ENCODE measurements around the gene ZDHHC21.

Gene ZDHHC21

DNA sequence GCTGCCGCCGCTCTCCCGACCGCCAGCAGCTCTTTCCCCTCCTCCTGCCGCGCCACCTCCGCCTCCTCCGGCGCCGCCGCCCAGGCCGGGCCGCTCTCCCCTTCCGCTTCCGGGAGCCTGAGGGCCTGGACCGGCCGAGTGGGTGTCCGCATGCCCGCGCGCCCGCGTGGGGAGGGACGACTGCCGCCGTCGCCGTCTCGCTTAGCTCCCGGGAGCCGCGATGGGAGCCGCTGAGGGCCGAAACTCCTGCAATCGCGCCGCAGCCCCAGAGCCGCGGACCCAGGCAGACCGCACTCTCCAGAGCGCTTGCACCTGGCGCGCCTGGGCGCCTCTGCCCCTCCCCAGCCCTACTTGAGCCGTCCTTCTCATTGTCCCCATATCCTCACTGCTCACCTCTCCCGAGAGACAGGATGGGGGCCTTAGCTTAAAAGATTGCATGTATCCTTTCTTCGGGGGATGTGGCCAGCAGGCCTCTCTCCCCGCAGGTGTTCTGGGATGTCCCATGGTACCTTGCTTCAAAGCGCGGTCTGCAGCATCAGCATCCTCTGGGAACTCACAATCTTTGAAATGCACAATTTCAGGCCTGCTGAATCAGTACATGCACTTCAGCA, at the start of gene ZDHHC21:
ZDHHC21 (minus strand) TSS at position 182 of the 611 bp plus-strand sequence. CDS start 19,092 bp downstream, outside the sequence.
- H3K36me3 ChIP-seq (ENCODE audit: control insufficient read depth, insufficient read depth, low read length) = no peaks in the 10 kb centered on the region
- H3K9me3 ChIP-seq (ENCODE audit: control insufficient read depth, low read length) = no peaks in the 10 kb centered on the region
- peak within 1 kb of the TSS; percentile 66 for H3K4me3 ChIP-seq (ENCODE audit: low read length)
- no peaks in the 10 kb centered on the region for H3K4me1 ChIP-seq (ENCODE audit: control insufficient read depth, insufficient read depth, low read length)
- peak within 1 kb of the TSS; percentile 66 for H3K9ac ChIP-seq (ENCODE audit: low read length)
- H3K27me3 ChIP-seq (ENCODE audit: control insufficient read depth, insufficient read depth, low read length) = no peaks in the 10 kb centered on the region

DNA sequence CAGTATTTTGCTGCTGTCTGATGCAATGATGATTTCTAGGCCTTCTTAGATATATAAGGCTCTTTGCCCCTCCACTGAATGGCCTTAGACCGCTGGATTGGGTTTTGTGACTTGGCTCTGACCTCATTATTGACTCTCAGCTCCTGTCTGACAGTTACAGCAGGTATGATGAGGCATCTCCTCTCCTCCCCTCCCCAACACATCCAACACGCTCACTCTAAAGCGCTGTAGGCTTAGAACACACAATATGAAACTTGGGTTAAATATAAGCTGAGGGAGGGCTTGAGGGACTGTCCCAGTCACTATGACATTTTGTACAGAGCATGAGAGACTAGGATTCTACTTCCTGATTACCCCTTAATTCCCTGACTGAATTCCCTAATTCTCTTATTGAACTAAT, 48.1 kb upstream of the ZDHHC21 start:
- Histone ChIP-seq H3K4me1 (ENCODE audit: control insufficient read depth, insufficient read depth, low read length) (no peaks in the 10 kb centered on the region), H3K4me3 (ENCODE audit: low read length) (no peak overlapping the region), H3K9ac (ENCODE audit: low read length) (no peak overlapping the region), H3K27me3 (ENCODE audit: control insufficient read depth, insufficient read depth, low read length) (no peaks in the 10 kb centered on the region), H3K9me3 (ENCODE audit: control insufficient read depth, low read length) (no peaks in the 10 kb centered on the region), H3K36me3 (ENCODE audit: control insufficient read depth, insufficient read depth, low read length) (no peaks in the 10 kb centered on the region)

DNA sequence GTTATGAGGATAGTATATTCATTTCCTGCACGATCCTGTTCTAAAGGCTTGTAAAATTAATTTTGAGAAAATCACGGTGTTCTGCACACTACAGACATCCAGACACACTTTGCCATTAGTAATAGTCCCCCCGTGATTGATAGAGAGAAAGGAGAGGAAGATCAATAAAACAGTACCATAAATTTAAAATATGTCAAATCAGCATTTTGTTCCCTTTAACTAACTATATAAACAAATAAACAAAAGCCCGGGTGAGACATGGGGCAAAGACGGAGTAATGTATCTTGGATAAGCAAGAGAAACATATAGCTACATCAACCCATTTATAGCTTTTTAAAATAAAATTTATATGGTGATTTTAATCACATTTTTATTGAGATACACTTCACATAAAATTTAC, 39.9 kb upstream of the ZDHHC21 start:
- Histone ChIP-seq H3K4me1 (ENCODE audit: control insufficient read depth, insufficient read depth, low read length) (no peaks in the 10 kb centered on the region), H3K36me3 (ENCODE audit: control insufficient read depth, insufficient read depth, low read length) (no peaks in the 10 kb centered on the region), H3K4me3 (ENCODE audit: low read length) (no peak overlapping the region), H3K9ac (ENCODE audit: low read length) (no peak overlapping the region), H3K9me3 (ENCODE audit: control insufficient read depth, low read length) (no peaks in the 10 kb centered on the region), H3K27me3 (ENCODE audit: control insufficient read depth, insufficient read depth, low read length) (no peaks in the 10 kb centered on the region)

GRCh38 chr9:14731294-14731981, 38.2 kb upstream of the ZDHHC21 start:
- Histone ChIP-seq H3K36me3 (ENCODE audit: control insufficient read depth, insufficient read depth, low read length) (no peaks in the 10 kb centered on the region), H3K9ac (ENCODE audit: low read length) (no peak overlapping the region)

DNA sequence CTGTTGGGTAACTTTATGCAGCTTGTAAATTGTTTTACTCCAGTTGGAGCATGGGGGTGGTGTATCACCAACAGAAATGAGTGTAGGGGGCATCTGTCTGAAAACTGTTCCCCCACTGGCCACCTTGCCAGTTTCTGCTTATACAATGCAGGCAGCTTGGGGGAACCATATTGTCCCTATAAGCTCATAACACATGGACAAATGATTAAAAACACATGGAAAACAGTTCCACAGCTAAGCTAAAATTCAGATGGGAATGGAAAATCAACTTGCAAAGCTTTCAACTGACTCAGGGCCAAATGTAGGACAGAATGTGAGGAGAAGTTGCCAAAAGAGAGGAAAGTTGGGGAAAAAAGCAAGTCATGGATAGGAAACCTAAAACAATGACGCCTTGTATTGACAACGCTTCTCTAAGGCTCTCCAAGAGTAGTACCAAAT, 37.2 kb upstream of the ZDHHC21 start:
- Histone ChIP-seq H3K4me1 (ENCODE audit: control insufficient read depth, insufficient read depth, low read length) (no peaks in the 10 kb centered on the region), H3K4me3 (ENCODE audit: low read length) (no peak overlapping the region), H3K36me3 (ENCODE audit: control insufficient read depth, insufficient read depth, low read length) (no peaks in the 10 kb centered on the region), H3K9ac (ENCODE audit: low read length) (no peak overlapping the region), H3K9me3 (ENCODE audit: control insufficient read depth, low read length) (no peaks in the 10 kb centered on the region), H3K27me3 (ENCODE audit: control insufficient read depth, insufficient read depth, low read length) (no peaks in the 10 kb centered on the region)

More at GRCh38 chr9:14731294-14731981, 38.2 kb upstream of the ZDHHC21 start:
- Histone ChIP-seq H3K4me1 (ENCODE audit: control insufficient read depth, insufficient read depth, low read length) (no peaks in the 10 kb centered on the region), H3K27me3 (ENCODE audit: control insufficient read depth, insufficient read depth, low read length) (no peaks in the 10 kb centered on the region), H3K4me3 (ENCODE audit: low read length) (no peak overlapping the region), H3K9me3 (ENCODE audit: control insufficient read depth, low read length) (no peaks in the 10 kb centered on the region)

GRCh38 chr9:14723301-14723700, 30.1 kb upstream of the ZDHHC21 start:
- Histone ChIP-seq H3K36me3 (ENCODE audit: control insufficient read depth, insufficient read depth, low read length) (no peaks in the 10 kb centered on the region), H3K27me3 (ENCODE audit: control insufficient read depth, insufficient read depth, low read length) (no peaks in the 10 kb centered on the region), H3K9ac (ENCODE audit: low read length) (no peak overlapping the region), H3K4me1 (ENCODE audit: control insufficient read depth, insufficient read depth, low read length) (no peaks in the 10 kb centered on the region), H3K9me3 (ENCODE audit: control insufficient read depth, low read length) (no peaks in the 10 kb centered on the region), H3K4me3 (ENCODE audit: low read length) (no peak overlapping the region)

DNA sequence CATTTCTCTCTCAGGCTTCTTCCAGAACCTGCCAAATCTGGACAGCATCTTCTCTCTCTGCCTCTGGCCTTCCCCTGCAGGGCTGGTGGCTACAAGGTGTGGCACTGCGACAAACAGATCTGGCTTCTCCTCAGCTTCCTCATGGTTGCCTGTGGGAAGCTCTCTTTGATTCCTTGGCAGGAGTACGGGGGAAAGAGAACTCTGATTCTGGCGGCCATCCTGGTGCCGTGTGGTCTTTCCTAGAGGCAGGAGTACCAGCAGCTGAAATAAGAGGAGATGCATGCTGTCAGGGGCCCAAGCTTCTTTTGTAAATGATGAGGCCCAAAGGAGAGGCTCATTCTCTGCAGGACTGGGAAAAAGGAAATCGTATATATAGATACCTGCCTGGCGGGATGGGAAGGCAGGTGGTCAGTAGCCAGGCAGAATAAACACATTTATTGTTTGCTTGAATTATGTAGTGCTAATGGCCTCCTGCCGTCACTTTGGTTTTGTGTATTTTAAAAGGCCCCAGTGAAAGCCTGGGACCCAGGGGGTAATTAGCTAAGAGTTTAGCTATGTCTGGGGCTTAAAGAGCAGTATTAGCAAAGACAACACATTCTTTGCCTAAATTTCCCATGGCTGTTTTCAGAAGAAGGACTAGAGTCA, 29.3 kb upstream of the ZDHHC21 start, which contains the start of gene CER1:
CER1 (minus strand) TSS at position 343 of the 645 bp plus-strand sequence; CDS start at position 282, 61 bp downstream.
- Histone ChIP-seq H3K9ac (ENCODE audit: low read length) (no peak within 1 kb of the TSS), H3K4me3 (ENCODE audit: low read length) (no peak within 1 kb of the TSS), H3K4me1 (ENCODE audit: control insufficient read depth, insufficient read depth, low read length) (no peaks in the 10 kb centered on the region), H3K27me3 (ENCODE audit: control insufficient read depth, insufficient read depth, low read length) (no peaks in the 10 kb centered on the region), H3K36me3 (ENCODE audit: control insufficient read depth, insufficient read depth, low read length) (no peaks in the 10 kb centered on the region), H3K9me3 (ENCODE audit: control insufficient read depth, low read length) (no peaks in the 10 kb centered on the region)

DNA sequence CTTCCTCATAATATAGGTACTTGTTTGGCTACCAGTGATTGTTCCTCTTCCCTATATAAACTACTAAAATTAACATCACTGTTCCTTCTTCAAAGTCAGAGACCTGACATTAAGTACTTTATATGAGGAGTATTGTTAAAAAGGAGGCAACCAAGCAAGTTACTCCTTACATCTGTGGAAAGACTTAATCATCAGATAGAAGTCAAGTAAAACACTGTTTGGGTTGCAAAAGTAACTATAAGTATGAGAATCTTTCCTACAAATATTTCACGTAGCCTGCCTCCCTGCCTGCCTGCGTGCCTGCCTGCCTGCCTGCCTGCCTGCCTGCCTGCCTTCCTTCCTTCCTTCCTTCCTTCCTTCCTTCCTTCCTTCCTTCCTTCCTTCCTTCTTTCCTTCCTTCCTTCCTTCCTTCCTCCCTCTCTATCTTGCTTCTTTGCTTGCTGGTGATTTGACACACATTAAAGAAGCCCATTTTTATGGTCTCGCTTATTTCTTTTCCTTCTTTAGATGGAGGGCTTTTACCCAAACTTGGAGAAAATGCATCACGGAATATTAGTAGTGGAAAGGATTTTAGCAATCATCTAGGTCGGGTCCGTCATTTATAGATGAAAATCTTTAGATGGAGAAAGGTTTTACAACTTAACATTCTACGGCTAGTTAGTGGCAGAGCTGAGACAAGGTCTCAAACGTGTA, 26.1 kb upstream of the ZDHHC21 start:
- Histone ChIP-seq H3K9ac (ENCODE audit: low read length) (no peak overlapping the region), H3K4me3 (ENCODE audit: low read length) (no peak overlapping the region), H3K27me3 (ENCODE audit: control insufficient read depth, insufficient read depth, low read length) (no peaks in the 10 kb centered on the region), H3K4me1 (ENCODE audit: control insufficient read depth, insufficient read depth, low read length) (no peaks in the 10 kb centered on the region), H3K9me3 (ENCODE audit: control insufficient read depth, low read length) (no peaks in the 10 kb centered on the region), H3K36me3 (ENCODE audit: control insufficient read depth, insufficient read depth, low read length) (no peaks in the 10 kb centered on the region)

DNA sequence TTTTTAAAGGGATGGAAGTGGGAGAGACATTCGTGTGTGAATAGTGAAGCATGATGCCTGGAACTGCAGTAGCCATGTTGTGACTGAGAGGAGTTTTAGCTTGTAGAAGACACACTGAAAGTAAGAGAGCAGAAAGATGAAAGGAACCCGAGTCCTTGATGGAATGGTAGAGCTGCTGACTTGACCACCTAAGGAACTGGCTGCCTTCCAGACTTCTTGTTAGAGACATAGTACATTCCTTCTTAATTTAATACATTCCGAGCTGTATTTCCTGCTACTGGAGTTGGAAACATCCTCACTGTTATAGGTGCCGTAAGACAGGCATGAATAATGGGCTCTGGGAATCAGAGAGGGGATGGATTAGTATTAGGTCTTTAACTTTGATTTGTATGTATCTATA, 21.9 kb upstream of the ZDHHC21 start:
- Histone ChIP-seq H3K9ac (ENCODE audit: low read length) (no peak overlapping the region), H3K9me3 (ENCODE audit: control insufficient read depth, low read length) (no peaks in the 10 kb centered on the region), H3K36me3 (ENCODE audit: control insufficient read depth, insufficient read depth, low read length) (no peaks in the 10 kb centered on the region), H3K27me3 (ENCODE audit: control insufficient read depth, insufficient read depth, low read length) (no peaks in the 10 kb centered on the region), H3K4me1 (ENCODE audit: control insufficient read depth, insufficient read depth, low read length) (no peaks in the 10 kb centered on the region), H3K4me3 (ENCODE audit: low read length) (no peak overlapping the region)

- Histone ChIP-seq H3K36me3 (ENCODE audit: control insufficient read depth, insufficient read depth, low read length) (no peaks in the 10 kb centered on the region), H3K27me3 (ENCODE audit: control insufficient read depth, insufficient read depth, low read length) (no peaks in the 10 kb centered on the region), H3K4me3 (ENCODE audit: low read length) (no peak overlapping the region), H3K9ac (ENCODE audit: low read length) (no peak overlapping the region), H3K4me1 (ENCODE audit: control insufficient read depth, insufficient read depth, low read length) (no peaks in the 10 kb centered on the region), H3K9me3 (ENCODE audit: control insufficient read depth, low read length) (no peaks in the 10 kb centered on the region)
Observed at GRCh38 chr9:14713187-14713767, 20.0 kb upstream of the ZDHHC21 start.

DNA sequence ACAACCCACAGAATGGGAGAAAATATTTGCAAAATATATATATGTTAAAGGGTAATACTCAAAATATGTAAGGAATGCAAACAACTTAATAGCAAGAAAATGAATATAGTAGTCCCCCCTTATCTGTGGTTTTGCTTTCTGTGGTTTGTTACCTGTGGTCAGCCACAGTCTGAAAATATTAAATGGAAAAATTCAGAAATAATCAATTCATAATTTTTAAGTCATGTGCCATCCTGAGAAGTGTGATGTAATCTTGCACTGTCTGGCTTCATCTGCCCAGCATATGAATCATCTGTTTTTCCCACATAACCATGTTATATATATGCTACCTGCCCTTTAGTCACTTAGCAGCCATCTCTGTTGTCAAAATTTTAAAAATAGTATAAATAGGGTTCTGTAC, 17.6 kb upstream of the ZDHHC21 start:
- H3K27me3 ChIP-seq (ENCODE audit: control insufficient read depth, insufficient read depth, low read length) = no peaks in the 10 kb centered on the region
- H3K4me1 ChIP-seq (ENCODE audit: control insufficient read depth, insufficient read depth, low read length) = no peaks in the 10 kb centered on the region
- H3K9ac ChIP-seq (ENCODE audit: low read length) = no peak overlapping the region
- no peak overlapping the region for H3K4me3 ChIP-seq (ENCODE audit: low read length)
- H3K9me3 ChIP-seq (ENCODE audit: control insufficient read depth, low read length) = no peaks in the 10 kb centered on the region
- no peaks in the 10 kb centered on the region for H3K36me3 ChIP-seq (ENCODE audit: control insufficient read depth, insufficient read depth, low read length)

Data from mucosa of stomach (tissue), 1 donor.